GM19452 (cell line): ENCODE measurements around the gene GOLGB1.
"Not testable (repeated sequence)": the region's sequence is repeated elsewhere in the genome, so short reads cannot be mapped to it uniquely, and the experiment has no call there.

Source experiments
- ATAC-seq: cut with Tn5 transposase; IDR thresholded peaks from one replicate; pipeline ENCODE4 v1.9.1; 2021; ENCODE audit not compliant: unreplicated experiment

The GOLGB1 gene

GRCh38 chr3:121696186-121696585 is 53.4 kb downstream of the GOLGB1 start:
- no peak for ATAC-seq

DNA sequence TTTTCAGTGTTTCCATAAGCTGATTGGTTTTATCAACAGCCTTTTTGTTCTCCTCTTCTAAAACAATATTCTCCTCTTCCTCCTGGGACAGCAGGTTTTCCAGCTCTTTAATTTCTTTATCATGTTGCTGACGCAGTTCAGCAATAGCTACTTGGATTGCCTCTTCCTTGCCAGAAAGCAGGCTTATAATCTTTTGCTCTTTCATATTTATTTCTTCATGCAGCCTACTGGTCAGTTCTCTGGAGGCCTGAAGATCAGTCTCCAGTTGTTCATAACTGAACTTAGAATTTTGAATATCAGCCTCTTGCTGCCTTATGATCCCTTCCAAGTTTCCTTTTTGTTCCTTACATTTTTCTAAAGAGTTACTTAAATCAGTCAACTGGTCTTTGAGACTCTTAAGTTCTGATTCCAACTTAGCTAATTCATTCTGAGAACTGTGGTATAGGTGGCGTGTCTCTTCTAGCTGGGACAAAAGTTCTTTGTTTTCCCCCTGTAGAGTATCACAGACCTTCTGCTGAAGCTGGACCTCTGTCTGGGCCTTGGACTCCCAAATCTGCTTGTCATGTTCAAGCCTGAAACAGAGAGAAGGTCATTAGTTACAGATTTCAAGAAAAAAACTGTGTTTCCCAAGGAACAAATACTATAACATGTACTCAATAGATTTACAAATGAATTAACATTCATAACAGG is 57.4 kb downstream of the GOLGB1 start:
- ATAC-seq: no peak

- ATAC-seq: peak; percentile 63
Observed at GRCh38 chr3:121690777-121691405, 58.6 kb downstream of the GOLGB1 start.

DNA sequence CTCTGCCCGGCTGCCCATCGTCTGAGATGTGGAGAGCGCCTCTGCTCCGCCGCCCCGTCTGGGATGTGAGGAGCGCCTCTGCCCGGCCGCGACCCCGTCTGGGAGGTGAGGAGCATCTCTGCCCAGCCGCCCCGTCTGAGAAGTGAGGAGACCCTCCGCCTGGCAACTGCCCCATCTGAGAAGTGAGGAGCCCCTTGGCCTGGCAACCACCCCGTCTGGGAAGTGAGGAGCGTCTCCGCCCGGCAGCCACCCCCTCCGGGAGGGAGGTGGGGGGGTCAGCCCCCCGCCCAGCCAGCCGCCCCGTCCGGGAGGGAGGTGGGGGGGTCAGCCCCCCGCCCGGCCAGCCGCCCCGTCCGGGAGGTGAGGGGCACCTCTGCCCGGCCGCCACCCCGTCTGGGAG is 60.8 kb downstream of the GOLGB1 start:
- ATAC-seq: not testable (repeated sequence)

DNA sequence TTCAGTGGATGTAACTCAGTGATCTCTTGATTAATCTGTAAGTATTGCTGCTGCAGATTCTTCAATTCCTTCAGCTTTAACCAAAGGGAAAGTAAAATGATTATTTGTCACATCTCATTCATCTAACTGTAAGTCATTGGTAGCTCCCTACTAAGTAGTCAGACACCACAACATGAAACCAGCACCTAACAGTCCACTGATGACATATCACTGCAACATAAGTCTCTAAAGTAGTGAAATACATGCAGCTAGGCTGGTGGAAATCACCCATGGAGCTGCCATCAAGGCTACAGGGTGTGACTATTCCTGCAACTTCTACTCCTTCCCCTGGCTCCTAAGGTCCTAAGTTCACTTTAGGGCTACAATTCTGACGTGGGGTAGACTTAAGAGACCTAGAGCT is 67.7 kb downstream of the GOLGB1 start:
- ATAC-seq: no peak

DNA sequence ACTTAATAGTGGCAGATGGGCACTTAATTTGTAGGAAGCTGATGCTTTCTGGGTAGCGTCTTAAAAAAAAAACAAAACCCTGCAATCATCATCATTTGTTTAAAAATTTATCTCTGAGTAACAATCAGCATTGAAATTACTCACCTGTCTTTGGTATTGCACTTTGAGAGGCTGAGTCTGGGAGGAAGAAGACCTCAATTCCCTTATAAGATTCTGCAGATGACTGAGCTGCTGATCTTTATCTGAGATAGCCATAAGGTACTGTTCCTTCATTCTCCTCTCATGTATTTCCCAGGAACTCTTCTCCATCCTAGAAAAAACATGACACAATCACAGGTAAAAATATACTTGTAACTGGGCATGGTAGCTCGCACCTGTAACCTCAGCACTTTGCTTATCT is 72.4 kb downstream of the GOLGB1 start:
- no peak for ATAC-seq

GRCh38 chr3:121670676-121671075 is 78.9 kb downstream of the GOLGB1 start:
- ATAC-seq: no peak

GRCh38 chr3:121667333-121667732 is 82.2 kb downstream of the GOLGB1 start:
- no peak for ATAC-seq

GRCh38 chr3:121665488-121665887 is 84.1 kb downstream of the GOLGB1 start:
- no peak for ATAC-seq

GRCh38 chr3:121663171-121663847 is 86.2 kb downstream of the GOLGB1 start:
- ATAC-seq: no peak

GRCh38 chr3:121662742-121663141 is 86.8 kb downstream of the GOLGB1 start:
- no peak for ATAC-seq

- ATAC-seq: no peak
Observed at GRCh38 chr3:121661376-121661775, 88.2 kb downstream of the GOLGB1 start.

DNA sequence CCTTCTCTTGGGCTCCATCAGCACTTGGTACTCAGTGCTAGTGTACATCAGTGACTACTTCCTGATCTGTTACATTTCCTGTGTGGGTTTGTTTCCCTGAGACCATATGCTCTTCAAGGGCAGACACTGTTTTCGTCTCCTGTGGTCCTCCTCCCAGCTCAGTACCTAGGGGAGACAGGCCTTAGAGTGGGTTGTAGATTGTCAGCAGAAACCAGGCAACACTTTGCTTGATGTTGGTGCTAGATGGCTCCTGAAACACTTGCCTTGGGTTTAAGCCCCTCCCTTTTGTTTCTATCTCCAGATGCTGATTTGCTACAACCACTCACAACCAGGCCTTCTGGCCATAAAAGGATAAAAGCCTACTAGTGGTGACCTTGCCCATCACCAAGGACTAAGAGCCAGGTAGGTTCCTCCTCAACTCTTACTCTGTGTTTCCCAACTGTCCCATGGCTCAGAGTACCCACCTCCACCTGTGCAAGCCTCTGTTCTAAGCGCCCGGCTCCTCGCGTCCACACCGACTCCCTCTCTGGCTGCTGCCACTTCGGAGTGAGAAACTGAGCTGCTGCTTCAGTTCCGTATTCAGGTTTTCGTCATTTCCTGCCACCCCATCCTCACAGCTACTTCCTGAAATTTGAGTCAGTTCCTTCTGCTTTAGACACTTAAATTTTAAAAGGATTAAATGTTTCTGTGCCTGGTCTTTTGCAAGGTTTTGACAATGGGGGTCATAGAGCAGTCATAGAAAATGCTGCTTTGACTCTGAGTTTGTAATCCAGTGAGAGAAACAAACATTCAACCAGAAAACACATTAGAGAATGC is 89.0 kb downstream of the GOLGB1 start, which contains the start of gene HCLS1:
TSS of gene HCLS1 (minus strand) at position 548 of the 816 bp plus-strand sequence. CDS start 2,556 bp downstream, outside the sequence.
- ATAC-seq: peak; percentile 83

DNA sequence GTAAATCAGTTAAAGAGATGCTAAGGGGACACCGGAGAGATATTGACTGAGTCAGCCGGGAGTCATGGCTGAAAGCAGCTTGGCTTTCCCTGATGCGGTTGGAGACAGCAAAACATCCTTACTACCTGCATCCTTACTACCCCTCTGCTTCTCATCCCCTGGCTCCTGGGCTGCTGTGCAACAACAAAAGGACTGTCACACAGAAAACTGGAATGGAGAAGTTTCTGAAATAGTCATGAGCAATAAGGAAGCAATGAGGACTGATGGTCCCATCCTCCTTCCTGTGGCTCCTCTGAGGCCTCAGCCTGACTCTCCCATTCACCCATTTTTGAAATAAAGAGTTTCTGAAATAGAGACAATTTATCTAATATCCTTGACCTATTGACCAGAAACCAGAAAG is 90.0 kb downstream of the GOLGB1 start:
- no peak for ATAC-seq

DNA sequence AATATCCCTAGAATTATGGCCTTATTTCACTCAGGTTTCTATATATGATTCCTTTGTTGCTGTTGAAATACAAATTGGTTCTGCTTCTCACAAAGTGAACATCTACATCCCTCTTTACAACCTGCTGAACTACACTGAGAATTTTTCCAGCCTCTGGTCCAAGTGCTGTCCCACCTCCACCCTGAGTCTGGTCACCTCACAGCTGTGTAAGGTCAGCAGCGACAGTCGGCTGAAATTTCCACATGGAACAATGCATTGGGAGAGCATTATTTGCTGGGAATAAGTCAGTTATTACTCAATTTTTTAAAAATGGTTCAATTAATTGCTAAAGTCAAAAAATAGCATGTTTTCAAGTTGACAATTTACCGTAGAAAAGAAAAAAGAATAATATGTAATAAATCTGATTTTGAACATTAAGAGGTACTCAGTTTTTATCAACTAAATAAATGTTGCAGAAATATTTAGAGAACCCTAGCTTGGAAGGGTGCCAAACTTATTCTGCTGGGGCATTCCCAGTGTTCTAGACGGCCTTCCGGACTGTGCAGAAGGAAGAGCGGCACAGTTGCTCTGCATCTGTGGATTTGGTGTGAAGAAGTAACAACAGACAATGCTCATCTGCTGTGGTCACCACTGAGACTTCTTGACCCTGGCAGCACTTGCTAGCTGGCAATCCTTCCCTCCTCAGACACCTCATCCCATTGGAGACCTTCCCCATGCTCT is 90.7 kb downstream of the GOLGB1 start:
- no peak for ATAC-seq

- peak; percentile 68 for ATAC-seq
Observed at GRCh38 chr3:121654493-121655385, 94.8 kb downstream of the GOLGB1 start.

- no peak for ATAC-seq
Observed at GRCh38 chr3:121651684-121652083, 97.9 kb downstream of the GOLGB1 start.

DNA sequence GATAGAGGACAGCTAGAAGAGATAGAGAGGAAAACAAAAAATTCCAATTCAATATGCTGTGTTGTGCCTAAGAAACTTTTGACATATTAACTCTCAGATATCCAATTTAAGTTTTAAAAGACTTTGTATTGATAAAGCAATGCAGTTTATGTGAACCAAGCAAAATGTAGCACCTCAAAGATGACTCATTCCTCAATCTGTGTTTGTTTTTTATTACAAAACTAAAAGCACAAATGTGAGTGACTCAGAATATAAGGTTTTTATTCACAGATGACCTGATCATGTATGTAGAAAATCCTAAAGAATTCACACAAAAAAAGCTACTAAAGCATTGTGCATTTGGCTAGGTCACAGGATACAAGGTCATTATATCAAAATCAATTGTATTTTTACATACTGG is 99.9 kb downstream of the GOLGB1 start:
- ATAC-seq: no peak

DNA sequence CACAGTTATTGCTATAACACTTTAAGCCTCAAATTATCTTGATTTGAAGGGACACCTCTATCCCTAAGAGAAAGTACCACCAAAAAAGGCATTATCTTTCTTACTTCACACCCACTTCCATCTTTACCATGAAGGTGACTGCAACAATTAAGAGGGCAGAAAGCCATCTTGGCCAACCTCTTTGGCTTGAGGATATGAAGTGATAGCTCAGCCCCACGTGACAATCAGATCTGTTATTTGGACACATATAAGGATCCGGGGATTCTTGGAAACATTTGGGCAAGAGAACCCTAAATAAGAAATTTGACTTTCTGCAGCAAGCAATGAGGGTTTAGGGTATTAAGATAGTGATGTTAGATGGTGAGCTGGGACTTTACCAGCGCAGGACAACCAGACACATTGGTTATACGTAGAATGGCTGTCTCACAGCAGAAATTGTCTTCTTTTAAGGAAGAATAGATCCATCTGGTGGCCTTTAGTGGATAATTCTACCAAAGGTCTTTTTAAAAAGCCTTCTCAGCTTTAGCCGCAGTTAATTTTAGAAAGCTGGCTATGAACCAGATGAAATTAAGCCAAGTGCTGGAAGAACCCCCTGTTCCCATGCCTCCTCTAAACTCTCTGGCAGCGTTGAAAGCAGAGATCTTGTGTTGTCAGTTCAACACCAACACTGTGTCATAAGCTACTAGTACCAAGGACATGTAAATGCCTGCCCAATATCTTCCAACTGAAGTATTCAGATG is 101.2 kb downstream of the GOLGB1 start:
- ATAC-seq: no peak
